ENCODE results near the gene PANX3.

DNA sequence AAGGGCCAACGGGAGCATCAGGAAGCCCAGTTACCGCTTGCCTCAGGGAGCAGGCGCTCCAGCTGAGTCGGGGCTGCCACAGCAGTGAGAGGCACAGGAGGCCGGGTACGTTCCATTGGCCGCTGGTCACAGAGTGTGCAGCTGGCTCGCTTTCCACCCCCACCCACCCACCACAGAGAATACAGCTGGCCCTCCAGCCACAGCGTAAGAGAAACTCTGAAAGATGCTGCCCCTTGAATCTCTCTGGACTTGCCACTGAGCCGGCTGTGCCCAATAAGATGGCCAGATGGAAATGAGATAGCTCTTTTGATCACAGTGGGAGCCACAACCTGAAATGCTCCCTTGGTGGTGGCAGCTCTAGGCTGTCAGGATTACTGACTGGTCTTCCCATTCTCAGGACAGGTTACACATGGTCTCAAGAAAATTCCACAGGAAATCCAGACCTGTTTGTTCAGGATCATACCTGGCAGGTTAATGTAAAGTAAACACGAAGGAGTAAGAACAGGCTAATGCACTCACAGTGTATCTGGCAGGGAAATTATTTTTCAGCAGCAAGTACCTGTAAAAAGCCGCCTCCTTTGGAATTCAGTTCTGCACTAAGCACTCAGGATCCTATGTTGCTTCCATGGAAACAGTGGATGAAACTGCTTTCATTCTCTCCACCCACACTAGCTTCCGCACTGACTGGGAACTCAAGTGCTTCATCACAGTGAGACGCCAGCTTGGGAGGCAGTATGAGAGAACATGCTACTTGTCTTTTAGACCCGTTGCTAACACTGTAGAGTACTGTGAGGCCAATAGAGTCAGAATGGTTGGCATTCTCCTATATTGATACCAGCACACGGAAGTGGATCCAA, 45.8 kb downstream of the PANX3 start:
- TF ChIP-seq, protein P1, sequence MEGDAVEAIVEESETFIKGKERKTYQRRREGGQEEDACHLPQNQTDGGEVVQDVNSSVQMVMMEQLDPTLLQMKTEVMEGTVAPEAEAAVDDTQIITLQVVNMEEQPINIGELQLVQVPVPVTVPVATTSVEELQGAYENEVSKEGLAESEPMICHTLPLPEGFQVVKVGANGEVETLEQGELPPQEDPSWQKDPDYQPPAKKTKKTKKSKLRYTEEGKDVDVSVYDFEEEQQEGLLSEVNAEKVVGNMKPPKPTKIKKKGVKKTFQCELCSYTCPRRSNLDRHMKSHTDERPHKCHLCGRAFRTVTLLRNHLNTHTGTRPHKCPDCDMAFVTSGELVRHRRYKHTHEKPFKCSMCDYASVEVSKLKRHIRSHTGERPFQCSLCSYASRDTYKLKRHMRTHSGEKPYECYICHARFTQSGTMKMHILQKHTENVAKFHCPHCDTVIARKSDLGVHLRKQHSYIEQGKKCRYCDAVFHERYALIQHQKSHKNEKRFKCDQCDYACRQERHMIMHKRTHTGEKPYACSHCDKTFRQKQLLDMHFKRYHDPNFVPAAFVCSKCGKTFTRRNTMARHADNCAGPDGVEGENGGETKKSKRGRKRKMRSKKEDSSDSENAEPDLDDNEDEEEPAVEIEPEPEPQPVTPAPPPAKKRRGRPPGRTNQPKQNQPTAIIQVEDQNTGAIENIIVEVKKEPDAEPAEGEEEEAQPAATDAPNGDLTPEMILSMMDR (IDR thresholded peaks at IDR 0.05): no peak
- TF ChIP-seq EP300 (IDR thresholded peaks at IDR 0.05): no peak
- no peak for TF ChIP-seq POLR2A (IDR thresholded peaks at IDR 0.05)

Data from ovary (tissue), 3 donors.